DND-41 (cell line): ENCODE measurements around the gene B3GNT5.

ENCODE experiments used
- ATAC-seq: fragments of 200-7000 bp; cut with Tn5 transposase; 3 replicates; pipeline ENCODE4 v1.9.1; 2021; ENCODE audit warnings: low read depth; ENCODE audit not compliant: insufficient read depth
- DNase-seq: peaks from one replicate; pipeline ENCODE4 v3.0.0-alpha.2; 2020
- H2AFZ ChIP-seq: 2 replicates; pipeline ENCODE4 v1.6.0; 2012; ENCODE audit warnings: low read depth, low read length
- H3K27ac ChIP-seq: 2 replicates; pipeline ENCODE4 v1.5.1; 2012; ENCODE audit warnings: low read length, inconsistent platforms
- H3K27me3 ChIP-seq: fragments of 200-600 bp; sonication (generic); 2 replicates; pipeline ENCODE4 v1.6.0; 2012; ENCODE audit warnings: low read length, mild to moderate bottlenecking, inconsistent platforms; ENCODE audit not compliant: insufficient read depth, poor library complexity
- H3K36me3 ChIP-seq: 2 replicates; pipeline ENCODE4 v1.5.1; 2012; ENCODE audit warnings: low read length, inconsistent platforms; ENCODE audit not compliant: insufficient read depth
- H3K4me1 ChIP-seq: 2 replicates; pipeline ENCODE4 v1.5.1; 2012; ENCODE audit warnings: mild to moderate bottlenecking, low read length; ENCODE audit not compliant: insufficient read depth
- H3K4me2 ChIP-seq: 2 replicates; pipeline ENCODE4 v1.6.0; 2012; ENCODE audit warnings: mild to moderate bottlenecking, moderate library complexity, low read length, inconsistent platforms; ENCODE audit not compliant: insufficient read depth
- H3K4me3 ChIP-seq, 2 experiments: fragments of 200-600 bp in 1 of 2; shearing (Covaris generic) in 1 of 2; 2 replicates each; pipeline ENCODE4 v1.5.1; 2012 to 2016; ENCODE audit warnings: inconsistent platforms in 2 of 2, low read length in 2 of 2, mild to moderate bottlenecking in 2 of 2, low read depth in 1 of 2, moderate library complexity in 1 of 2
- H3K79me2 ChIP-seq: 2 replicates; pipeline ENCODE4 v1.6.0; 2012; ENCODE audit warnings: low read length, inconsistent platforms; ENCODE audit not compliant: insufficient read depth
- H3K9ac ChIP-seq: 2 replicates; pipeline ENCODE4 v1.6.0; 2012; ENCODE audit warnings: low read depth, mild to moderate bottlenecking, inconsistent platforms, low read length, moderate library complexity
- H3K9me3 ChIP-seq: 2 replicates; pipeline ENCODE4 v1.5.1; 2012; ENCODE audit warnings: low read length, moderate library complexity, mild to moderate bottlenecking, inconsistent platforms; ENCODE audit not compliant: insufficient read depth, severe bottlenecking
- H4K20me1 ChIP-seq: 2 replicates; pipeline ENCODE4 v1.6.0; 2012; ENCODE audit warnings: low read length; ENCODE audit not compliant: insufficient read depth
- EZH2 ChIP-seq: IDR thresholded peaks from 3 replicates; pipeline ENCODE4 v1.6.1; 2012; ENCODE audit warnings: borderline replicate concordance, low read depth, mild to moderate bottlenecking, moderate library complexity, low read length, inconsistent platforms; ENCODE audit not compliant: severe bottlenecking
- TF ChIP-seq, protein P1 (sequence below): IDR thresholded peaks from 2 replicates; pipeline ENCODE4 v1.5.1; 2012; ENCODE audit warnings: borderline replicate concordance, low read length, moderate library complexity, mild to moderate bottlenecking; ENCODE audit not compliant: poor library complexity, severe bottlenecking; ENCODE audit errors: extremely low read depth

B3GNT5 gene

DNA sequence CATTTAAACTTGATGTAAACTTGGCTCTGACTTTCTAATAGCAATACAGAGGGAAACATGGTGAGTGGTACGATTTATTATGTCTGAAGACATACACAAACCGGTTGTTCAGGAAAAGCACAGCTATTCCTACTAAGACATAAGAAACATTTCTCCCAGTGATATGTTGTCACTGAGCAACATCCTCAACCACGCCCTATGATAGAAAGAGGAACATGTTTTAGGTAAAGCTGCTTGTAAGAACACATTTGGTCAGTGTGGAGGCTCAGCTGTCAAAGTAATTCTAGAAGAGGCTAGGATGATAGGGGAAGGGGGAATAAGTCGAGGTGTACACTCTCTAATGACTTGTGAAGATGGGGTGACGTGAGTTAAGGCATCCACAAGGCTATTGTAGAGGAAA is 42.7 kb upstream of the B3GNT5 start:
- no peaks in the 10 kb centered on the region for H4K20me1 ChIP-seq
- ATAC-seq = no peak
- no peaks in the 10 kb centered on the region for H3K4me1 ChIP-seq
- no peak overlapping the region for H3K4me3 ChIP-seq
- H2AFZ ChIP-seq = no peak overlapping the region
- TF ChIP-seq, protein P1, sequence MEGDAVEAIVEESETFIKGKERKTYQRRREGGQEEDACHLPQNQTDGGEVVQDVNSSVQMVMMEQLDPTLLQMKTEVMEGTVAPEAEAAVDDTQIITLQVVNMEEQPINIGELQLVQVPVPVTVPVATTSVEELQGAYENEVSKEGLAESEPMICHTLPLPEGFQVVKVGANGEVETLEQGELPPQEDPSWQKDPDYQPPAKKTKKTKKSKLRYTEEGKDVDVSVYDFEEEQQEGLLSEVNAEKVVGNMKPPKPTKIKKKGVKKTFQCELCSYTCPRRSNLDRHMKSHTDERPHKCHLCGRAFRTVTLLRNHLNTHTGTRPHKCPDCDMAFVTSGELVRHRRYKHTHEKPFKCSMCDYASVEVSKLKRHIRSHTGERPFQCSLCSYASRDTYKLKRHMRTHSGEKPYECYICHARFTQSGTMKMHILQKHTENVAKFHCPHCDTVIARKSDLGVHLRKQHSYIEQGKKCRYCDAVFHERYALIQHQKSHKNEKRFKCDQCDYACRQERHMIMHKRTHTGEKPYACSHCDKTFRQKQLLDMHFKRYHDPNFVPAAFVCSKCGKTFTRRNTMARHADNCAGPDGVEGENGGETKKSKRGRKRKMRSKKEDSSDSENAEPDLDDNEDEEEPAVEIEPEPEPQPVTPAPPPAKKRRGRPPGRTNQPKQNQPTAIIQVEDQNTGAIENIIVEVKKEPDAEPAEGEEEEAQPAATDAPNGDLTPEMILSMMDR = no peak
- no peak for TF ChIP-seq EZH2
- no peaks in the 10 kb centered on the region for H3K36me3 ChIP-seq
- H3K9me3 ChIP-seq = no peaks in the 10 kb centered on the region
- no peak overlapping the region for H3K4me2 ChIP-seq
- H3K27ac ChIP-seq = no peak overlapping the region
- H3K9ac ChIP-seq = no peak overlapping the region
- no peaks in the 10 kb centered on the region for H3K79me2 ChIP-seq
- no peak for DNase-seq
- H3K27me3 ChIP-seq = peaks cover 4% of the 10 kb centered on the region

DNA sequence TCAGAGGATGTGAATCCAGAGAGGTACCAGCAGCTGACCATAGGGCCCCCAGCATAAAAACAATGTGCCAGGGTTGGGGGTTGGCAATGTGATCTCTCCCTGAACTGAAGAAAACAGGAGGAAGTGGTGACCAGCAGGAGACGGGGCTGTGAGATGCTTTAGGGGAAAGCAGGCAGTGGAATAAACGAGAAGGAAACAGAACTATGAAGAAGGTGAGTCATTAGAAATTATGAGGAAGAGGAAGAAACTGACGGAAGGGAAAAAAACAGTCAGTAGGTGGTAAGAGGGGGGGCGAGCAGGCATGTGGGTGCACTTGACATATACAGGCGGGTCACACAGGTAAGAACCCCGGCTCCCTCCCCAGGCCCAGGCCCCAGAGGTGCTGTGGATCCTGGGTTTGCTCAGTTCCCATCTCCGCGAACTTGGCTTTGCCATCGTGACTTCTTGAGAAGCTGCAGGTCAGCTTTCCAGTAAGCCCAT is 42.2 kb upstream of the B3GNT5 start:
- ATAC-seq (no peak), DNase-seq (no peak)
- Histone ChIP-seq H3K9me3 (no peaks in the 10 kb centered on the region), H3K79me2 (no peaks in the 10 kb centered on the region), H2AFZ (no peak overlapping the region), H3K9ac (no peak overlapping the region), H4K20me1 (no peaks in the 10 kb centered on the region), H3K27ac (no peak overlapping the region), H3K4me1 (no peaks in the 10 kb centered on the region), H3K4me3 (no peak overlapping the region), H3K4me2 (no peak overlapping the region), H3K36me3 (no peaks in the 10 kb centered on the region), H3K27me3 (peaks cover 4% of the 10 kb centered on the region)
- TF ChIP-seq EZH2 = no peak
- TF ChIP-seq, protein P1 = no peak

- H3K4me1 ChIP-seq = no peaks in the 10 kb centered on the region
- no peak overlapping the region for H3K4me2 ChIP-seq
- no peak overlapping the region for H3K27ac ChIP-seq
- no peaks in the 10 kb centered on the region for H3K9me3 ChIP-seq
- no peak for TF ChIP-seq EZH2
- TF ChIP-seq, protein P1 = no peak
- peaks cover 4% of the 10 kb centered on the region for H3K27me3 ChIP-seq
- no peaks in the 10 kb centered on the region for H4K20me1 ChIP-seq
- H3K79me2 ChIP-seq = no peaks in the 10 kb centered on the region
- no peak overlapping the region for H2AFZ ChIP-seq
- no peak for DNase-seq
- no peak for ATAC-seq
- H3K9ac ChIP-seq = no peak overlapping the region
- H3K4me3 ChIP-seq = no peak overlapping the region
- H3K36me3 ChIP-seq = no peaks in the 10 kb centered on the region
These were observed 41.7 kb upstream of the B3GNT5 start for GRCh38 chr3:183211352-183211751.

GRCh38 chr3:183212096-183212495 is 41.0 kb upstream of the B3GNT5 start:
- Histone ChIP-seq H3K27ac (no peak overlapping the region), H3K9ac (no peak overlapping the region), H3K4me1 (no peaks in the 10 kb centered on the region), H3K4me2 (no peak overlapping the region), H4K20me1 (no peaks in the 10 kb centered on the region), H3K36me3 (no peaks in the 10 kb centered on the region), H2AFZ (no peak overlapping the region), H3K9me3 (no peaks in the 10 kb centered on the region), H3K27me3 (peaks cover 4% of the 10 kb centered on the region), H3K4me3 (no peak overlapping the region), H3K79me2 (no peaks in the 10 kb centered on the region)
- TF ChIP-seq, protein P1 = no peak
- no peak for TF ChIP-seq EZH2
- no peak for DNase-seq
- ATAC-seq = no peak
